ENCODE results near the gene MLLT6.

Gene MLLT6

DNA sequence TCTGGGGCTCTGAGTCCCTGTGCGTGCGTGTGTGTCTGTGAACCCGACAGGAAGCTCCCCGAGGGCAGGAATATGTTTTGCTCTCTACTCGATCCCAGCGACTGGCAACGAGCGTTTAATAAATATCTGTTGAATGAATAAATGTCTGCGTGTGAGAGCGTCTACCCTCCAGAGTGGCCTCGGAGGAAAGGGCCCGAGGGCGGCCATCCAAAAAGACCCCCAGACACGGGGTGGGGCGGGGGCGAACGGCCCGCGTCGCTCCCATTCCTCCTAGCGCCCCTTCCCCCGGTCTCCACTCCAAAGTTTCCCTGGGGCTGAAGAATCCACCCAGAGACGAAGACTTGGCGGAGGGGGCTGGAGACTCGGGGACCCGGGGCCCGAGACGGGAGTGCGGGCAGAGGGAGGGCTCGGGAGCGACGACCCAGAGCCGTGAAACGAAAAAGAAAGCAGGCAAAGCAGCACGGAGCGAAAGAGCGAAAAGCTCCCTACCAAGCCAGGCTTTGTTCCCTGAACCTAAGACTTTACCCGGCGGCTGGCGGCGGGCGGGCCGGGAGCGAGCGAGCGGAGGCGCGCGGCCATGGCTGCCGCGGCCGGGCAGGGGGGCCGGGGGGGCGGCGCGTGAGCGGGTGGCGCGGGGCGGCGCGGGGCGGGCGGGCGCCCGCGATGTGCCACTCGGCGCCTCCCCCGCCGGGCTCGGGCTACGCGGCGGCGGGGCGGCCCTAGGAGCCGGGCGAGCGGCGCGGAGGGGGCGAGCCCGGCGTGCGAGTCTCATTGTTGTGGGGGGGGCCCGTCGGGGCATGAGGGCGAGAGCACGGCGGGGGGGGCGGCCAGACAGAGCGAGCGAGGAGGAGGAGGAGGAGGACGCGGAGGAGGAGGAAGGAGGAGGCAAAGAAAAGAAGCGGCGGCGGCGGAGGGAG lies at the start of gene MLLT6:
Gene MLLT6 (plus strand): TSS at position 668 of the 917 bp plus-strand sequence. CDS start 360 bp downstream, outside the sequence.
- DNase-seq (ENCODE audit: low spot score), result peak; percentile 61

DNA sequence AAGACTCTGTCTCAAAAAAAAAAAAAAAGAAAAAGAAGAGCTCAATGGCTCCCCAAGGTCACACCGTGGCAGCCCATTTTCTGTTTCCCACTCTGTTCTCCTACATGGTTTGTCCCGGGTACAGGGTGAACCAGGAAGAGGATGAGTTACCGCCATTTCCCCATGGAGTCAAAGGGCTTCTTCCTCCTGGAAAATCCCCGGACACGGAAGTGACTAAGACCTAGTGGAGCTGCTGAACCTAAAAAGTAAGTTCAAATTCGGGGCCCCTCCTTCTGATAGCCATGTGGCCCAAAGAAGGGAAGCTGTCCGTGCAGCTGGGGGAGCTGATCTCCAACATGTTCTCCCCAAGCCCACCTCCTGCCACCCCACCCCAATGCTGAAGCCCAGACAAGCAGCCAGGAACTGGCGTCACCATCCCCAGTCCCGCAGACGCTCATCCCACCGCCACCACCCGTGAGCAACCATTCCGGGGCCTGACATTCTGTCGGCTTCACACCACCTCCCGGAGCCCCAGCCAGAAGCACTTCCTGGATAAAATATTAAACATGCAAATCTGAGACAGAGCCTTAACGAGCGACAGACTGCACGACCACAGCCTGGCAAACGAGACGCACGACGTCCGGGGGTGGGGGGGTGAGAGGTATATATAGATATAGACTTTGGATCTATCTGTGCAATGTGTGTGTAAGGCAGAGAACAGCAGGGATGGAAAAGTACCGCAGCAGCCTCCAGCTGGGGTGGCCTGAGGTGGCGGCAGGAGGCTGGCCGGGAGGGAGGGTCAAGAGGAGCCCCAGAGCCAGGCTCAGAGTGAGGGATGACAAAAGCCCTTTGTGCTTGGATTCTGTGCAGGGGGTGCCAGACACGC lies 47.9 kb upstream of the MLLT6 start:
- DNase-seq (ENCODE audit: low spot score), result no peak

DNA sequence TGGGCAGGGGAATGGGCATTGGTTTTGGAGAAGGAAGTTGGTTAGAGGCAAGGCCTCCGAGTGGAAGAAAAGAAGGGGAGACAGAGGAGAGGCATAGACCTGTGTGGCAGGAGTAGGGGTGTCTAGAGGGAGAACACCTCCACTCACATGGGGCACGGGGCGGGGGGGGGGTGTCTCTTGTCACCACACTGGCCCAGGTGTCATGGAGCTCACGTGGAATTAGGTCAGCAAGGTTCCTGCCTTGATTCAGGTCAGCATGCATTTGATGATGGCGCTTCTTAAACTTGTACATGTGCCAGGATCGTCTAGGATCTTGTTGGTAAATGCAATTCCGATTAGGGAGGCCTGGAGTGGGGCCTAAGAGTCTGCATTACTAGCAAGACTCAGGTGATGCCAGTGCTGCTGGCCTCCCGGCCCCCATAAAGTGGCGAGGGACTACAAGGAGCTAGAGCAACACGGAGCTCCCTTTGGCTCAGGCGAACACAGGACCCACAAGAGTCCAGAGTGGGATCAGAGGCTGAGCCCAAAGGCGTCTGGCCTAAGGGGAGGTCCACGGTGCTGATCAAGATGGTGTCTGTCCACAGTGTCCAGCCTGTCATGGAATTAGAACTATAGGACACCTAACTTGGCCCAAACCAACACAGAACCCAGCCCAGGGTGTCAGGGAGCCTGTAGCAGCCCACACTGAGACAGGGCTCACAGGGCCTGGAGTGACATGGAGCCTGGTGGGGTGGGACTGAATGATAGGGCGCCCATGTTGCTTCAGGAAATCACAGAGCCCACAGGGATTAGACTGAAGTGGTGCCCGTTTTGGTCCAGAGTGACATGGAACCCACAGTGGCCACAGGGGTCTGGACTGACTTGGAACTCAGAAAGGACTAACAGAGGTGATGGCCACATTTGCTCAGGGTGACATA lies 47.0 kb upstream of the MLLT6 start:
- DNase-seq (ENCODE audit: low spot score), result no peak

DNA sequence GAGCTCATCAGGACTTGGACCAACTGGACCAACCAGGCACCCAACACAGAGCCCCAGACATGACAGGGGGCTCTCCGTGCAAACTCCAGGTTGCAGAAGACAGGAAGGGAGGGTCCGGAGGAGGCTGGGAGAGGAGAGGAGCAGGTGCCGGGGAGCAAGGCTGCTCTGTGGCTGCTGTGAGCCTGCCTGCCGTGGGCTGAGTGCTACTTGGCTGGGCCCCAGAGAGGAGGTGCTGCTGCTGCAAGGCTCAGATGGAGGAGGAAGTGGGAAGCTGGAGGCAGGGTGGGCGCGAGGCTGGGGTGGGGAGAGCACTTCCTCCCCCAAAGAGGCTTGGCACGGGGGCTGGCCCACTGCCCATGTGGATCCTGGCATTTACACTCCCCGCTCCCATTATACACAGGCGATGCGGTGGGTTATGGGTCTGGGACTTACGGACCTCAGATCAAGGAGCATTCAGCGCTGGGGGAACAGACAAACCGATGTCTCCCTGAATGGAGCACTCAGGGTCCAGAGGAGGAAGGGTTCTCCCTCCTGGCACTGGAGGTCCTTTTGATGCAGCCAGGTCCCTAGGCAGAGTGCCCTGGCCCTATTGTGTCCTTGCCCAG lies 46.2 kb upstream of the MLLT6 start:
- DNase-seq (ENCODE audit: low spot score), result no peak

DNA sequence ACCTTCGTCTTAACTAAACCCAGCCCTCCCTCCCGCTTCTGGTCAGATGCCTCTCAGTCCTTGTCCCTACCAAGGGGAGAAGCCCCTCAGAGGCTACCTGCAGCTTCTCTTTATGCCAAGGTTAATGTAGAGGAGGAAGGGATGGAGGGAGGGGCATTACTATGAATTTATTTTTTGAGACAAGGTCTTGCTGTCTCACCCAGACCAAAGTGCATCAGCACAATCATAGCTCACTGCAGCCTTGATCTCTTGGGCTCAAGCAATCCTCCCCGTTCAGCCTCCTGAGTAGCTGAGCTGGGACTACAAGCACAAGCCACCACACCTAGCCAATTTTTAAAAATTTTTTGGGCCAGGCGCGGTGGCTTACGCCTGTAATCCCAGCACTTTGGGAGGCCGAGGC lies 45.7 kb upstream of the MLLT6 start:
- DNase-seq (ENCODE audit: low spot score), result no peak

DNA sequence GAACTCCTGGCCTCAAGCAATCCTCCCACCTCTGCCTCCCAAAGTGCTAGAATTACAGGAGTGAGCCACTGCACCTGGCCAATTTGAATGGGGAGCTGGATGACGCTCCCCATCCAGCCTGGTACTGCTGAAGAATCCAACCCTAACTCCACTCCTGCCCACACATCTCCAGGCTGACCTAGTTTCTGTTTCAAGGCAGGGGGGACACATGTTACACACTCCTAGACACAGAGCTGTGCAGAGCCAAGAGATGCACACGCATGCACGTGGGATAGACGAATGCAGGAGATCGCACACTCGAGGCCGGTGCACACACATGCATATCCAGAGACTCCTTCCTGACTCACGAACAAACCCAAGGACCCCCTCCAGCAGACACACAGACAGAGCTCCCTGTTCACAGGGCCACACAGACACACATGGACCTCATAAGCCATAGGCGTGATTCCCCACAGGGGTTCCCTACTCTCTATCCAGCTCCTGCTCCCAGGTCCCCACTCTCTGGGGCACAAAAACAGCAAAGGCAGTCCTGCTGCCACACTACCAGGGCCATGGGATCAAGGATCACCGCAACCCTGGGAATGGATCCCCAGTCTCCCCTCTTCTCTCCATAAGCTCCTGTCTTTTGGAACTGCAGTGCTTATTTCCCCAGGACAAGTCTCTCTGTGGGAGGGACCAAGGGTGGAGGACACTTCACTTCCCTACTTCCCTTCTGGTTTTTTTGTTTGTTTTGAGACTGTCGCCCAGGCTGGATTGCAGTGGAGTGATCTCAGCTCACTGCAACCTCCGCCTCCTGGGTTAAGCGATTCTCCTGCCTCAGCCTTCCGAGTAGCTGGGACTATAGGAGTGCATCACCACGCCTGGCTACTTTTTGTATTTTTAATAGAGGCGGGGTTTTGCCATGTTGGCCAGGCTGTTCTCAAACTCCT lies 44.7 kb upstream of the MLLT6 start:
- no peak for DNase-seq (ENCODE audit: low spot score)

DNA sequence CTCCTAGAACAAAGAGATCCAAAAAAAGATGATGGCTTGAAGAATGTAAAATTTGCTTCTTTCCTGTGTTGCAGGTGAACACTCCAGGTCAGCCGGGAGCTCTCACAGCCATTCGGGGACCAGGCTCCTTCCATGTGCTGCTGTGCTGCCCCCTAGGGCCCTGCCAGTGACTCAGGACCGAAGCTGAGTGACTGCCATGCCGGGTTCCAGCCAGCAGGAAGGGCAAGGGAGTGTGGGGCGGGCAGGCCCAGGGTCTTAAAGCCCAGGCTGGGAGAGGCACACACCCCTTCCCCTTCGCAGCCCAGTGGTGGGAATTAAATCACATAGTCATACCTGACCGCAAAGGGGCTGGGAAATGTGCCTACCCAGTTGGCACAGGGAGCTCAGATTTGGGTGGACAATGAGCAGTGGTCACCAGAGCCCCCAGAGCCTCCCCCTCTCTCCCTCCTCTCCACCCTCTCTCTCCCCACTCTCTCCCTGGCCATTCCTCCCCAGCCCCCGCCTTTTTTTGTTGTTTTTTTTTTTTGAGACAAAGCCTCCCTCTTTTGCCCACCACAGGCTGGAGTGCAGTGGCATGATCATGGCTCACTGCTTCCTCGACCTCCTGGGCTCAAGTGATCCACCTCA lies 41.8 kb upstream of the MLLT6 start:
- no peak for DNase-seq (ENCODE audit: low spot score)

DNA sequence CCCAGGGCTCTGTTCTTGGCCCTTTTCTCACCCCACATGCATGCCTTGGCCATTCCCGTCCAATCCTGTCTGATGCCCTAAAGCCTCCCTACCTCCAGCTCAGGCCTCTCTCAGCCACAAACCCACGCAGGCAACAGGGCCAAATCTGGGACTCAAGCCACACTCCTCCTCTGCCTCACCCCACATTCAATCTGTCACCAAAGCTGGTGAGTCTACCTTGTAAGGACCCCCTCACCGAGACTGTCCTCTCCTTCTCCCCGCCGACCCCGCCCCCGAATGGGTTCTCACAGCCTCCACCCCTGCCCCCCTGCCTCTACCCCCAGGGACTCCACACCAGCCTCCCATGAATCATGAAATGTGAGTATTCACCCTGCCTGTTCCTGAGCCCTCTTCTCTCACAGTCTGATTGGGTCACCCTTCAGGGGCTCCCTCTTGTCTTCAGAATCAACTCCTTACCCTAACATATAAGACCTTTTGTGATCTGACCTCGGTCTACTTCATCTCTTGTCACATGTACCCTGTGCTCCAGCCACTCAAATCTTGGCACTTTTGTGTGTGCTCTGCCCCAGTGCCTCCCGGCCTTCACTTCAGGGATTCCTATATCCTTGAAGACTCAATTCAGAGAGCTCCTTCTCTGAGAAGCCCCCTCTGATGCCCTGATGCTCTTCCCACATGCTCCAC lies 41.0 kb upstream of the MLLT6 start:
- DNase-seq (ENCODE audit: low spot score), result no peak

DNA sequence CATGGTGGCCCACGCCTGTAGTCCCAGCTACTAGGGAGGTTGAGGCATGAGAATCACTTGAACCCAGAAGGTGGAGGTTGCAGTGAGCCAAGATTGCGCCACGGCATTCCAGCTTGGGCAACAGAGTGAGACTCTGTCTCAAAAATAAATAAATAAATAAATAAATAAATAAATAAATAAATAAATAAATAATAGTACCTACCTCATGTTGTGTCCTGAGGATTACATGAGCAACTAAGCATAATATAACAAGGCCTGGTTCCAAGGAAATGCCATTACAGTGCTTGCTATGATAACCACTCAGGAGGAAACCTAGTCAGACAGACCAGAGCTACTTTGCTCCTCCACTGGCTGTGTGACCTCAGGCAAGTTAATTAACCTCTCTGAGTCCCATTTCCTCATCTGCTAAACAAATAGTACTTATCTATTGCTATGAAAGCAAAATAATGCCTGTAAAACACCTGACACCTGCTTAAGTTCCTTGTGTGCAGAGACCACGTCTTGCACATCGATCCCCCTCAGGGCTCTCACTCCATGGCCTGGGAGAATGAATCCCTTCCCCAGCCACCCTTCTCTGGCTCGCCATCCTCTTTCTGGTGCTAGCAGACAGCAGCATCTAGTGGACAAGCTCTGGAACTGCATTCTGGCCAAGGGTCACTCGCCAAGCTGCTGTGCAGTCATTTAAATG lies 37.8 kb upstream of the MLLT6 start:
- peak; percentile 50 for DNase-seq (ENCODE audit: low spot score)

DNA sequence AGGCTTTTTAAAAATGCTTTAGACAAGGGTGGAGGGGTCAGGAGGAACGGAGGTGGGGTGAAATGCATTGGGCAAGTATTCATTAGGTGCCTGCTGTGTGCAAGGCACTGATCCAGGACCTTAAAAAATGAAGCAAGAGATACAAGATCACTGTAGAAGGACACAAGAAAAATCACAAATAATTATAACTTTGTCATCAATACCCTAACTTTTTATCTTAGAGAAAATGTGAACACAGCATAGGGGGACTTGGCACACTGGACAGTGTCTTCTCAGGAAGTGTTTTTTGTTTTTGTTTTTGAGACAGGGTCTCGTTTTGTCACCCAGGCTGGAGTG lies 37.3 kb upstream of the MLLT6 start:
- DNase-seq (ENCODE audit: low spot score), result no peak

DNA sequence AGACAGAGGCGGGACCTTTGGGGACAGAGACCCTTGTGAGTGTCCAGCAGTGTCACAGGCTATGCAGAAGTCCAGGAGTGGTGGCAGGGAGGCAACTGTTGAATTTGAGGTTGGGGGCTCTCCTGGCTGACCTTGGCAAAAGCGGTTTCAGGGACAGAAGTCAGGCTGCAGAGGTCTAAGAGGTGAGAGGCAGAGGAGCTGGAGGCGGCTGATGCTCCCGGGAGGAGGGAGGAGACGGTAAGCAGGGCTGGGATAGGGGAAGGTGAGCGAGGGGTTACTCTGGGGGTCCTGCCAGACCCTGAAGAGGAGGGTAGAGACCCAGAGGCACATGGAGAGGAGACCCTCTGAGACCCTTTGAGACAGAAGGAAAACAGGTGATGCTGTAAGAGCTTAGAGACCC lies 35.6 kb upstream of the MLLT6 start:
- DNase-seq (ENCODE audit: low spot score), result no peak

DNA sequence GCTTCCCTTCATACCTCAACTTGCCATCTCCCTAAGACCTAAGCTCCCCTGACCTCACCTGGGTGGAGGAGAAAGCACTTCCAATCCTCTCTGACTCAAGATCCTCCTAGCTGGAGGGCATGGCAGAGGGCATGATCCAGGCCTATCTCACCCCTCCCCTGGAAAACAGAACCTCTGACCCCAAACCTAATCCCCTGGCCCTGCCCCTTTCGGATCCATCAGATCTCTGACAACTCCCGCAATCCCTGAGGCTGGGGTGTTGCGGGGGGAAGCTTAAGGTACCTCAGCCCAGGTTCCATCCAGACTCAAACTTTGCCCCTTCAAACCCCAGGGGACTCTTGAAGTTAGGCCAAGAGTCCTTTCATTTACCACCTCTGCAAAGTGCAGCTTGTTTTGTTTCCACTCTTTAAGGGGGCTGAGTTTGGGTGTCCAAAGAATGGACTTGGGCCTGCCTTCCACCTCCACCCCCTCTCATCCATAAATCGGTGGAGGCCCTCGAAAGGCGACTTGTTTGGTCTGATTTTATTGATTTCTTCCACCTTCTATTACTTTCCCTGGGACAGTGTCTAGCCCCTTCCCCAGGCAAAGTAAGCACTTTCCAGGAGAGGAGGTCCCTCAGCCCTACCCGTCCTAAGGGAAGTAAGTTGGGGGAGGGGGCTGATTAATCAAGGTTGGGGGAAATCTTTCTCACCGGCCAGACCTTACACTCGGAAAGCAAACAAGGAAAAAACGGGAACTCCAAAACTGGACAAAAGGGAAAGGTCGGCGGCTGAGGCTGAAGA lies 32.9 kb upstream of the MLLT6 start:
- no peak for DNase-seq (ENCODE audit: low spot score)

DNA sequence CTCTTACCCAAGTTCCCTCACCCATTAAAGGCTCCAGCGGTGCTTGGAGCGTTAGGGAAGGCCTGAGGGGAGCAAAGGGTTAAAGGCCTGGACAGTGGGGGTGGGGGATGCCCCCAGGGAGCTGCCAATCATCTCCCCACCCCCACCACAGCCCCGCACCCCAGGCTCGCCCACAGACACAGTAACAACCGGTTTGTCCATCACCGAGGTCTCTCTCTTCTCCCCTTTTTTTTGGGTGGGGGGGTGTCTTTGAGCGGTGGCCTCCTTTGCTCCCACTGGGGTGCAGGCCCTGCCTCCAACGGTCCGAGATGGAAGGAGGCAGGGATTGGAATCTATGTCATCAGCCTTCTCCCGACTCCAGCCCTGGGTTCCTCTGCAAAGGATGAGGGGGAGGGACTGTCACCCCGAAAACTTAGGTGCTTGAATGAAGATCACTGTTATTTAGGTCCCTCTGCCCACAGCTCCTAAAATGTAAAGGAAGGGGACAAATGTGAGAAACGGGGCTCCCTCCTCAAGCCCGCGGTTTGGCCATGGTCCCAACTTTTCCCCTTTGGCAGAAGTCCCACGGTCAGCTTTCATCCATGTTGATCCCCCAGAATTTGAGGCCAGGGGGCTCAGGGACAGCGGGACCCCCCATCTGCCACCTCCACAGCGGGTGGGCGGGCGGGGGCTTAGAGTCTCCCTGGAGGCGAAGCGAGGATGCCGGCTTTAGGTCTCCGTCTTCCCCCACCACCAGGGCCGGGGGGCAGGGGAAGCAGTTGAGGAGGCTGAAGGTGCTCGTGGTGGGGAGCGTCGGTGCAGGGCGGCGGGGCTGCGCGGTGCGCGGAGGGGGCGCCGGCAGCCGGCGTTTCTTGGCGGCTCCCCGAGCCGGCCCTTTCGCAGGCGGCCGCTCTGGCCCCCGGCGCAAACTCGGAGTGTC lies 32.0 kb upstream of the MLLT6 start:
- no peak for DNase-seq (ENCODE audit: low spot score)

DNA sequence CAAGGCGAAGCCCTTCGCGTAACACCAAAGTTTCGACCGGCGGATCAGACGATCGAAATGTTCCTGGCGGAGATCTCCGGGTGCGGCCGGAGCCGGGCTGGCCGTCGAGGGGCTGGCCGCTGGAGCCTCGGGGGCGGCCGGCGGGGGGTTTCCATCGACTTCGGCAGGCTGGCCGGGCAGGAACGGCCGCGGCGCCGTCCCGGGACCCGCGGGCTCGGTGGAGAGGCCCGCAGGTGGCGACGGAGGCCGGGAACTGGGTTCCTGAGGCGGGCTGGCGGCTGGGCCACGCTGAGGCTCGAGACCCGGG lies 31.4 kb upstream of the MLLT6 start:
- no peak for DNase-seq (ENCODE audit: low spot score)

DNA sequence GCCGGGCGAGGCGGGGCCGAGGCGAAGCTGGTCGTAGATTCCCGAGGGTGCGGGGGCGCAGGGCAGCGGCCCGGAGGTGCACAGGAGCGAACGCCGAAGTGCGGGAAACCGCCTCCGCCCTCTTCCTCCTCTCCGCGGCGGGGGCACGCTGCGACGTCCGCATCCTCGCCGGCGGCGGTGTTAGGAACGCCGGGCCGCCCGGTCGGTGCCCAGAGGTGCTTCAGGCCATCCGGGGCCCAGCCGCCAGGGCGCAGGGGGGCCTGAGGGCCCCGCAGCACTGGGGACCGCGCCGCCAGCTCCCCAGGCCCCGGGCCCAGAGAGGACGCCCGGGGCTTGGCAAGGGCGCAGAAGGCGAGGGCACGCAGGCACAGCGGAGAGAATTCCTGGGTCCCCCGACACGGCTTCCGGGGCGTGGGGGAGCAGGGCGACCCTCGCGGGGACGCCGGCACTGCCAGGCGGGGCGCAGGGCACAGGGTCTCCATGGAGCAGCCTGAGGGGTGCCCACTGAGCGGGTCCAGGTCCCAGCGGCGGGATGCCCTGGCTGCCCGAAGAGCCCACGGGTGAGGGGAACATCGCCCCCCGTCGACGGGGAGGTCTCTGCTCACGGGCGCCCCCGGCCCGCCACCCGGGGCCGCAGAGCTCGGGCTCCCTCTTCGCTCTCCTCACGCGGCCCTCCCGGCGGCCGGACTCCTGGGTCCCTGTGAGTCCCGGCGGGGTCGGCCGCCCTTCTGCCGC lies 30.9 kb upstream of the MLLT6 start:
- DNase-seq (ENCODE audit: low spot score), result no peak

Measured in hematopoietic multipotent progenitor cell treated with erythropoietin and hydrocortisone succinate and interleukin-3 and kit ligand, for 15 days (in vitro differentiated cells).